HepG2 (cell line): ENCODE results near the gene MED12L. TPM values are rescaled to one million over a fixed set of nuclear protein-coding genes. Genes with fewer than 3 reads are reported as not detected.

Experiments used
- DPF2 ChIP-seq: sonication (generic); formaldehyde crosslinking; IDR thresholded peaks from 2 replicates; pipeline ENCODE4 v1.4.0; 2020; ENCODE audit warnings: mild to moderate bottlenecking, low read depth, missing genetic modification reagents, borderline replicate concordance
- ERF ChIP-seq: IDR thresholded peaks from 2 replicates; pipeline ENCODE4 v1.6.1; 2018; ENCODE audit warnings: missing biosample characterization, missing genetic modification reagents
- FOXC1 ChIP-seq: sonication (generic); formaldehyde crosslinking; IDR thresholded peaks from 2 replicates; pipeline ENCODE4 v1.8.0; 2022; ENCODE audit warnings: mild to moderate bottlenecking, missing genetic modification reagents, borderline replicate concordance
- GATAD1 ChIP-seq: IDR thresholded peaks from 2 replicates; pipeline ENCODE4 v1.6.1; 2016; ENCODE audit warnings: missing genetic modification reagents, missing compliant biosample characterization
- HDAC2 ChIP-seq: sonication (generic); formaldehyde crosslinking; IDR thresholded peaks from 2 replicates; pipeline ENCODE4 v1.4.0; 2020; ENCODE audit warnings: missing genetic modification reagents
- HNF1B ChIP-seq: sonication (generic); formaldehyde crosslinking; IDR thresholded peaks from 2 replicates; pipeline ENCODE4 v1.5.1; 2020; ENCODE audit warnings: mild to moderate bottlenecking, moderate library complexity, missing genetic modification reagents
- IKZF1 ChIP-seq: fragments of 450-650 bp; IDR thresholded peaks from 2 replicates; pipeline ENCODE4 v1.7.1; 2016
- PCBP2 ChIP-seq: fragments of 200-400 bp; formaldehyde crosslinking; optimal IDR thresholded peaks from 2 replicates; pipeline ENCODE3; 2018; ENCODE audit warnings: low read length, low read depth; ENCODE audit not compliant: poor library complexity, severe bottlenecking
- RORA ChIP-seq: sonication (generic); formaldehyde crosslinking; IDR thresholded peaks from 2 replicates; pipeline ENCODE4 v1.5.0; 2020; ENCODE audit warnings: mild to moderate bottlenecking, missing genetic modification reagents, moderate library complexity
- SOX5 ChIP-seq: IDR thresholded peaks from 2 replicates; pipeline ENCODE4 v1.6.1; 2016; ENCODE audit warnings: borderline replicate concordance
- TMF1 ChIP-seq: sonication (generic); formaldehyde crosslinking; IDR thresholded peaks from 2 replicates; pipeline ENCODE4 v1.8.1; 2022; ENCODE audit warnings: low read depth, missing genetic modification reagents
- USF2 ChIP-seq, 2 experiments: sonication (generic) in 1 of 2; formaldehyde crosslinking in 1 of 2; IDR thresholded peaks; 2 replicates each; pipeline versions ENCODE4 v1.5.1 to v1.6.1; 2011 to 2020; ENCODE audit warnings: borderline replicate concordance in 1 of 2, low read depth in 1 of 2, low read length in 1 of 2, mild to moderate bottlenecking in 1 of 2, missing genetic modification reagents in 1 of 2, moderate library complexity in 1 of 2
- ZFP62 ChIP-seq: sonication (generic); formaldehyde crosslinking; IDR thresholded peaks from 2 replicates; pipeline ENCODE4 v1.4.0; 2020; ENCODE audit warnings: missing genetic modification reagents
- ZNF33B ChIP-seq: sonication (generic); formaldehyde crosslinking; IDR thresholded peaks from 2 replicates; pipeline ENCODE4 v1.5.1; 2020; ENCODE audit warnings: mild to moderate bottlenecking, missing genetic modification reagents
- ZNF547 ChIP-seq: sonication (generic); formaldehyde crosslinking; IDR thresholded peaks from 2 replicates; pipeline ENCODE4 v1.5.1; 2020; ENCODE audit warnings: mild to moderate bottlenecking, missing genetic modification reagents
- ZSCAN9 ChIP-seq: IDR thresholded peaks from 2 replicates; pipeline ENCODE4 v1.6.1; 2016; ENCODE audit warnings: borderline replicate concordance
- polyA plus RNA-seq, 8 experiments: library from polyadenylated mRNA; depleted of rRNA in 3 of 8; stranded (reverse) in 7 of 8; unstranded in 1 of 8; fragments of >200 nt; fragmentation: Illumina TruSeq in 4 of 8; extraction: Trizol in 4 of 8; gene quantifications; 2 replicates each; pipeline versions ENCODE4 v1.2.1 to v1.2.3, GENCODE V29; 2011 to 2016; ENCODE audit warnings: low read depth in 4 of 8, missing spikeins in 1 of 8, mixed read lengths in 1 of 8; ENCODE audit not compliant: insufficient read depth in 1 of 8
- total RNA-seq, 5 experiments: library from RNA; depleted of rRNA; stranded (reverse); fragments of >200 nt; fragmentation: Illumina TruSeq; extraction: Trizol; gene quantifications; 2 replicates each; pipeline ENCODE4 v1.2.3, GENCODE V29; 2016; ENCODE audit warnings: low read depth in 1 of 5
- TF ChIP-seq, protein P1 (sequence below): IDR thresholded peaks from 2 replicates; pipeline ENCODE4 v1.6.1; 2012; ENCODE audit warnings: low read depth, low read length, improper control_type of control experiment
- TF ChIP-seq, protein P2 (sequence below): sonication (generic); formaldehyde crosslinking; IDR thresholded peaks from 2 replicates; pipeline ENCODE4 v1.4.0; 2020; ENCODE audit warnings: missing genetic modification reagents
- TF ChIP-seq, protein P3 (sequence below): fragments of 450-650 bp; IDR thresholded peaks from 2 replicates; pipeline ENCODE4 v1.6.1; 2016

The MED12L gene
- total and polyA plus RNA-seq, 2 of the 13 experiments (the other 11 are each of a cell fraction or from before 2014, with no cell fraction given): 0.07 to 0.64 TPM

DNA sequence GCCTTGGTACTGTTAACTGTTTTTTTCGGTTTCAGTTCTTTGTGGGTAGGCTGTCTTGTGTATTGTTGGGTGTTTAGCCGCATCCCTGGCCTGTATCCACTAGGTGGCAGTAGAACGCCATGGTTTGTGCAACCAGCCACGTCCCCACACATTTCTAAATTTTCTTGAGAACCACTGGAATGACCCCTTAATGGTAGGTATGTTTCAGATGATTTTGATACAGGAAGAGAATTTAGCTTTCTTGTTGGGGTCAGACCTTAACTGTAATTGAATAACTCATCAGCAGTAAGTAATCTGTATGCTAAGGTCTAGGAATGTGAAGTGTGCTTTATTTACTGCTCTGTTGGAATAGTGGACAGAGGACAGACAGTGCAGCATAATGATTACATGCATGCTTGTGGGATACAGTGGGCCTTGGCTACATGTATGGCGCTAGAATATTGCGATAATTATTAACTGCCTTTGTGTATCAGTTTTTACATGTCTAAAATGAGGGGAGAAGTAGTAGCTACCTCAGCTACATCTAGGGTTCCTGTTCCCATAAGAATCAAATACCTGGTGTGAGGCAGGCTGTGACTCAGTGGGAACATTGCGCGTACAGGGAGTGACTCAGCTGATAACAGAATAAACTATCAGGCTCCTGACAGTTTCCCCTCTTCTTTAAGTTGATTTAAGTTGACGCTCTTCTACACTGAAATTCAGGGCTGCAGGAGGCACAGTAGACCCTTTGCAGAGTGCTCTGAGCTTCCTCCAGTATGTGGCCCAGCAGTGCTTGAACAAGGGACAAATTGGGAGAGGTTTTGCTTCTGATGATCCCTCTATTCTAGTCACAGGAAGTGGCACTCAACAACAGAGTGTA lies 142.6 kb downstream of the MED12L start (continued):
- peak; percentile 68; the same call in 1 of the 2 replicates for TF ChIP-seq HNF1B (CRISPR knock-in tag)
- TF ChIP-seq PCBP2: no peak
- TF ChIP-seq ZNF547 (CRISPR knock-in tag): peak; percentile 28; the same call in 1 of the 2 replicates
- no peak for TF ChIP-seq USF2 (IDR thresholded peaks at IDR 0.05; ENCODE audit: low read depth, low read length)
- TF ChIP-seq USF2 (CRISPR knock-in tag; IDR thresholded peaks at IDR 0.05; ENCODE audit: borderline replicate concordance): no peak
- TF ChIP-seq GATAD1 (CRISPR knock-in tag): 0 out of 2 replicates have a peak, but pooled peaks have one; percentile 19
- no peak for TF ChIP-seq FOXC1
- TF ChIP-seq, protein P1, sequence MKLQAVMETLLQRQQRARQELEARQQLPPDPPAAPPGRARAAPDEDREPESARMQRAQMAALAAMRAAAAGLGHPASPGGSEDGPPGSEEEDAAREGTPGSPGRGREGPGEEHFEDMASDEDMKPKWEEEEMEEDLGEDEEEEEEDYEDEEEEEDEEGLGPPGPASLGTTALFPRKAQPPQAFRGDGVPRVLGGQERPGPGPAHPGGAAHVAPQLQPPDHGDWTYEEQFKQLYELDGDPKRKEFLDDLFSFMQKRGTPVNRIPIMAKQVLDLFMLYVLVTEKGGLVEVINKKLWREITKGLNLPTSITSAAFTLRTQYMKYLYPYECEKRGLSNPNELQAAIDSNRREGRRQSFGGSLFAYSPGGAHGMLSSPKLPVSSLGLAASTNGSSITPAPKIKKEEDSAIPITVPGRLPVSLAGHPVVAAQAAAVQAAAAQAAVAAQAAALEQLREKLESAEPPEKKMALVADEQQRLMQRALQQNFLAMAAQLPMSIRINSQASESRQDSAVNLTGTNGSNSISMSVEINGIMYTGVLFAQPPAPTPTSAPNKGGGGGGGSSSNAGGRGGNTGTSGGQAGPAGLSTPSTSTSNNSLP: no peak
- TF ChIP-seq, protein P2, sequence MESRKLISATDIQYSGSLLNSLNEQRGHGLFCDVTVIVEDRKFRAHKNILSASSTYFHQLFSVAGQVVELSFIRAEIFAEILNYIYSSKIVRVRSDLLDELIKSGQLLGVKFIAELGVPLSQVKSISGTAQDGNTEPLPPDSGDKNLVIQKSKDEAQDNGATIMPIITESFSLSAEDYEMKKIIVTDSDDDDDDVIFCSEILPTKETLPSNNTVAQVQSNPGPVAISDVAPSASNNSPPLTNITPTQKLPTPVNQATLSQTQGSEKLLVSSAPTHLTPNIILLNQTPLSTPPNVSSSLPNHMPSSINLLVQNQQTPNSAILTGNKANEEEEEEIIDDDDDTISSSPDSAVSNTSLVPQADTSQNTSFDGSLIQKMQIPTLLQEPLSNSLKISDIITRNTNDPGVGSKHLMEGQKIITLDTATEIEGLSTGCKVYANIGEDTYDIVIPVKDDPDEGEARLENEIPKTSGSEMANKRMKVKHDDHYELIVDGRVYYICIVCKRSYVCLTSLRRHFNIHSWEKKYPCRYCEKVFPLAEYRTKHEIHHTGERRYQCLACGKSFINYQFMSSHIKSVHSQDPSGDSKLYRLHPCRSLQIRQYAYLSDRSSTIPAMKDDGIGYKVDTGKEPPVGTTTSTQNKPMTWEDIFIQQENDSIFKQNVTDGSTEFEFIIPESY (CRISPR knock-in tag): no peak
- TF ChIP-seq HDAC2 (CRISPR knock-in tag): 0 out of 2 replicates have a peak, but pooled peaks have one; percentile 21
- no peak for TF ChIP-seq IKZF1
- no peak for TF ChIP-seq ZSCAN9 (CRISPR knock-in tag)
- no peak for TF ChIP-seq DPF2 (CRISPR knock-in tag)
- TF ChIP-seq ZFP62 (CRISPR knock-in tag): no peak
- TF ChIP-seq SOX5 (CRISPR knock-in tag): peak; percentile 13; the same call in 1 of the 2 replicates
- TF ChIP-seq TMF1 (CRISPR knock-in tag): no peak
- no peak for TF ChIP-seq ZNF33B (CRISPR knock-in tag)
- peak; percentile 43; the same call in 1 of the 2 replicates for TF ChIP-seq ERF
- TF ChIP-seq RORA (CRISPR knock-in tag): no peak
- TF ChIP-seq, protein P3, sequence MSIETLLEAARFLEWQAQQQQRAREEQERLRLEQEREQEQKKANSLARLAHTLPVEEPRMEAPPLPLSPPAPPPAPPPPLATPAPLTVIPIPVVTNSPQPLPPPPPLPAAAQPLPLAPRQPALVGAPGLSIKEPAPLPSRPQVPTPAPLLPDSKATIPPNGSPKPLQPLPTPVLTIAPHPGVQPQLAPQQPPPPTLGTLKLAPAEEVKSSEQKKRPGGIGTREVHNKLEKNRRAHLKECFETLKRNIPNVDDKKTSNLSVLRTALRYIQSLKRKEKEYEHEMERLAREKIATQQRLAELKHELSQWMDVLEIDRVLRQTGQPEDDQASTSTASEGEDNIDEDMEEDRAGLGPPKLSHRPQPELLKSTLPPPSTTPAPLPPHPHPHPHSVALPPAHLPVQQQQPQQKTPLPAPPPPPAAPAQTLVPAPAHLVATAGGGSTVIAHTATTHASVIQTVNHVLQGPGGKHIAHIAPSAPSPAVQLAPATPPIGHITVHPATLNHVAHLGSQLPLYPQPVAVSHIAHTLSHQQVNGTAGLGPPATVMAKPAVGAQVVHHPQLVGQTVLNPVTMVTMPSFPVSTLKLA: no peak
